Psoas muscle (tissue), 8 donors: Measurements from ENCODE around the gene FBXO4. TPM values are rescaled to one million over a fixed set of nuclear protein-coding genes. Genes with fewer than 3 reads are reported as not detected.

Experiments
- ATAC-seq, 4 donors: fragments of 200-7000 bp; cut with Tn5 transposase; one replicate each; pipeline ENCODE4 v1.9.1; 2020; ENCODE audit warnings: moderate library complexity in 3 of 4, mild to moderate bottlenecking in 2 of 4
- DNase-seq, 2 donors: peaks; one replicate each; pipeline ENCODE4 v3.0.0-alpha.2; 2020
- H3K27ac ChIP-seq: fragments of 200-600 bp; one replicate; pipeline ENCODE4 v1.8.0; 2022
- H3K27me3 ChIP-seq, 3 donors: fragments of 200-600 bp in 1 of 3; one replicate each; pipeline versions ENCODE4 v1.6.1 to v1.8.0; 2013 to 2022; ENCODE audit warnings: low read length in 2 of 3, mild to moderate bottlenecking in 2 of 3, moderate library complexity in 1 of 3; ENCODE audit not compliant: insufficient read depth in 3 of 3
- H3K36me3 ChIP-seq, 2 donors: fragments of 200-600 bp in 1 of 2; one replicate each; pipeline versions ENCODE4 v1.6.1 to v1.8.0; 2013 to 2022; ENCODE audit warnings: low read depth in 1 of 2, mild to moderate bottlenecking in 1 of 2, moderate library complexity in 1 of 2; ENCODE audit not compliant: insufficient read depth in 1 of 2
- H3K4me1 ChIP-seq: fragments of 200-600 bp; one replicate; pipeline ENCODE4 v1.8.0; 2022
- H3K4me3 ChIP-seq: fragments of 200-600 bp; one replicate; pipeline ENCODE4 v1.8.0; 2022; ENCODE audit warnings: mild to moderate bottlenecking
- H3K9me3 ChIP-seq: fragments of 200-600 bp; one replicate; pipeline ENCODE4 v1.8.0; 2022
- WGBS, 3 donors: extraction: QIAGEN DNeasy Blood & Tissue Kit; methylation state at CpG; one replicate each; pipeline versions ENCODE4 v1.1.6 to v1.1.7; 2013; 5-methylcytosine and 5-hydroxymethylcytosine counted together
- intact Hi-C, 2 donors: fragments of 100-400 bp; cut with DNase I; formaldehyde crosslinking; loops; one replicate each; pipeline versions ENCODE4 v1.11.0 to v1.14.2; 2022
- polyA plus RNA-seq, 3 donors: library from polyadenylated mRNA; stranded (reverse); fragments of 200-250 nt; gene quantifications; one replicate each; pipeline ENCODE4 v1.2.3, GENCODE V29; 2013
- total RNA-seq, 4 donors: library from RNA; stranded (reverse); fragmentation: NEBNext Ultra II Directional in 2 of 4; extraction: Animal tissue kit (Norgen Biotek cat#: 25700) in 2 of 4; gene quantifications; one replicate each; pipeline versions ENCODE4 v1.2.1 to v1.2.4, GENCODE V29; 2021 to 2023
- TF ChIP-seq, protein P1 (sequence below): fragments of 200-600 bp; IDR thresholded peaks from one replicate; pipeline ENCODE4 v1.8.0; 2022; ENCODE audit warnings: antibody characterized with exemption
- donor health status: healthy with polysubstance abuse.
- donor health status: DM: no; HTN: no; CAD: no; lungs with moderate emphysema.
- donor health status: Bipolar disorder and iron deficiency.
- donor health status: healthy.
- donor health status: DM: yes; HTN: yes; CAD: no.
- donor health status: DM: no; HTN: no; CAD: no.
- donor health status: DM: no; HTN: no; CAD: no.
- donor health status: DM: yes; HTN: yes; CAD: no.

FBXO4 gene
- total and polyA plus RNA-seq, 7 donors = 1.2 to 4.3 (median 2.6) TPM

DNA sequence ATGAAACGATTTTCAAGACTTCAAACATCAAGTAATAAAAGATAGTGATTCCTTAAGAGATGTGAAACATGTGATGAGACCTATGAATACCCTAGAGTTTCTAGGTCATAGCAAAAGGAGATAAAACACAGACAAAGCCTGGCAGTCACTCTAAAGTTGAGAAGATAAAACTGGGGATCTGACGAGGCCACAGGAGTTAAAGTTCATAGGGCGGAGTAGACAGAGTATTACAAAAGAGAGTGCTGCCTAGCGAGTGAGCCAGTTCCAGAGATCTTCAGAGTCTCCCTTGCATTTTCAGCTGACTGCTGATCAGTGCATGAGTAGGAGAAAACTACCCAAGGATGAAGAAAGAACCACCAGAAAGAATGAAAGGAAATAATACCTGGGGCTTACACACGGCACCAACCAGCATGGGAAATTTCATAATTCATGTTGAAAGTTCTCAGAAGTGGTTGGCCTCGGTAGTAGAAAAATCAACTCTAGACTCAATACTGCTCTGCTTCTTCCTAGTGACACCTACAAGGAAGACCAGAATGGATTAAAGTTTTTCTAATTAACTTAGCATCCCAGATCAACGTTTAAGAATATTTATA, 30.4 kb downstream of the FBXO4 start:
- intact Hi-C loops = no loop called here
- H3K27ac ChIP-seq = no peak overlapping the region
- TF ChIP-seq, protein P1, sequence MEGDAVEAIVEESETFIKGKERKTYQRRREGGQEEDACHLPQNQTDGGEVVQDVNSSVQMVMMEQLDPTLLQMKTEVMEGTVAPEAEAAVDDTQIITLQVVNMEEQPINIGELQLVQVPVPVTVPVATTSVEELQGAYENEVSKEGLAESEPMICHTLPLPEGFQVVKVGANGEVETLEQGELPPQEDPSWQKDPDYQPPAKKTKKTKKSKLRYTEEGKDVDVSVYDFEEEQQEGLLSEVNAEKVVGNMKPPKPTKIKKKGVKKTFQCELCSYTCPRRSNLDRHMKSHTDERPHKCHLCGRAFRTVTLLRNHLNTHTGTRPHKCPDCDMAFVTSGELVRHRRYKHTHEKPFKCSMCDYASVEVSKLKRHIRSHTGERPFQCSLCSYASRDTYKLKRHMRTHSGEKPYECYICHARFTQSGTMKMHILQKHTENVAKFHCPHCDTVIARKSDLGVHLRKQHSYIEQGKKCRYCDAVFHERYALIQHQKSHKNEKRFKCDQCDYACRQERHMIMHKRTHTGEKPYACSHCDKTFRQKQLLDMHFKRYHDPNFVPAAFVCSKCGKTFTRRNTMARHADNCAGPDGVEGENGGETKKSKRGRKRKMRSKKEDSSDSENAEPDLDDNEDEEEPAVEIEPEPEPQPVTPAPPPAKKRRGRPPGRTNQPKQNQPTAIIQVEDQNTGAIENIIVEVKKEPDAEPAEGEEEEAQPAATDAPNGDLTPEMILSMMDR = no peak
- H3K36me3 ChIP-seq = no peaks in the 10 kb centered on the region
- 83% methylated on average over 7 of the region's 7 CpGs for WGBS, 3 donors
- H3K27me3 ChIP-seq = no peaks in the 10 kb centered on the region
- H3K9me3 ChIP-seq = peaks cover 34% of the 10 kb centered on the region
- H3K4me3 ChIP-seq = no peak overlapping the region
- ATAC-seq = no peak
- DNase-seq = no peak
- no peaks in the 10 kb centered on the region for H3K4me1 ChIP-seq

DNA sequence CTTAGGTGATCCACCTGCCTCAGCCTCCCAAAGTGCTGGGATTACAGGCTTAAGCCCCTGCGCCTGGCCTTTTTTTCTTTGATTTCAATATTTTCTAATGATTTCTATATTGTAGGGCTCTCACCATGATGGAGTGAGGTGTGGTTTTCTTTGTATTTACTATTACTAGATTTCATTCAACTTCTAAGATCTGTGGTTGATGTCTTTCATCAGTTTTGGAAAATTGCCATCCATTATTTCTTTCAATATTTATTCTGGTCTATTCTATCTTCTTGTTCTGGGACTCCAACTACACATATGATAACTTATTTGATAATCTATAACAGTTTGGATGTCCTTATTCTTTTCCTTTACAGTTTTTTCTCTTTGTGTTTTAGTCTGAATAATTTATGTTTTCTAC, 31.9 kb downstream of the FBXO4 start:
- H3K27ac ChIP-seq = no peak overlapping the region
- WGBS, 3 donors = 95 to 100% (median 96%) methylated on average over 1 of the region's 1 CpG
- ATAC-seq = no peak
- H3K36me3 ChIP-seq = no peaks in the 10 kb centered on the region
- peaks cover 41% of the 10 kb centered on the region for H3K9me3 ChIP-seq
- TF ChIP-seq, protein P1 = no peak
- DNase-seq = no peak
- H3K4me3 ChIP-seq = no peak overlapping the region
- H3K4me1 ChIP-seq = no peaks in the 10 kb centered on the region
- H3K27me3 ChIP-seq = no peaks in the 10 kb centered on the region
- intact Hi-C loops = no loop called here

DNA sequence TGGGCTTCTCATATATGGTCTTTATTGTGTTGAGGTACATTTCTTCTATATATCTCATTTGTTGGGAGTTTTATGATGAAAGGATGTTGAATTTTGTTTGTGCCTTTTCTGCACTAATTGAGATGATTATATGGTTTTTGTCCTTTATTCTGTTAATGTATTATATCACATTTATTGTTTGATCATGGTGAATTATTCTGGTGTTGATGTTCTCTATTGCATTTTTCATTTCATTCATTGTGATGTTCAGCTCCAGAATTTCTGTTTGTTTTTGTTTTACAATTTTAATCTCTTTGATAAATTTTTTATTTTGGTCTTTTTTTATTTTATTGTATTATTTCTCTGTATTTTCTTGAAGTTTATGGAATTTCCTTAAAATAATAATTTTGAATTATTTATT, 35.4 kb downstream of the FBXO4 start:
- Histone ChIP-seq H3K9me3 (peaks cover 41% of the 10 kb centered on the region), H3K27ac (no peak overlapping the region), H3K27me3 (no peaks in the 10 kb centered on the region), H3K4me3 (no peak overlapping the region), H3K36me3 (no peaks in the 10 kb centered on the region), H3K4me1 (no peaks in the 10 kb centered on the region)
- DNase-seq (no peak), ATAC-seq (no peak)
- TF ChIP-seq, protein P1 = no peak
- intact Hi-C loops = no loop called here

DNA sequence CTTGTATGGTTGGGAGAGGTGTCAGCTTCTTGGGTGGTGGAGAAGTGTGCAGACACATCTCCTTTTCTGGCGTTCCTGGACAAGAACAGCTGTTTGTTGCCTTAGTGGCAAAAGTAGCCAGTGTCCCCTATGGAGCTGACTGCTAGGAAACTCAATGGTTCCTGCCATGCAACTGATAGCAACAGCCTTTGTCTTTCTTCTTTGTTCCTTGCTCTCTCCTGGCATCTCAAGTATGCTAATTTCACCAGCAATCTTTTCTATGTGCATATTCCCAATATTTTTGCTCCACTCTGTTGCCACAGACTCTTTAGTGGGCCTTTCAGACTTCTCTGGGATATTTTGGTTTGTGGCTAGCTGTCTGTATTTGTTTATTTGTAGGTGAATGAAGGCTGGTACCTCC, 36.7 kb downstream of the FBXO4 start:
- H3K36me3 ChIP-seq = no peaks in the 10 kb centered on the region
- no peak for DNase-seq
- ATAC-seq = no peak
- no peaks in the 10 kb centered on the region for H3K4me1 ChIP-seq
- intact Hi-C loops = no loop called here
- TF ChIP-seq, protein P1 = no peak
- no peaks in the 10 kb centered on the region for H3K27me3 ChIP-seq
- 77 to 92% (median 89%) methylated on average over 1 of the region's 1 CpG for WGBS, 3 donors
- no peak overlapping the region for H3K4me3 ChIP-seq
- H3K27ac ChIP-seq = no peak overlapping the region
- H3K9me3 ChIP-seq = peaks cover 37% of the 10 kb centered on the region

DNA sequence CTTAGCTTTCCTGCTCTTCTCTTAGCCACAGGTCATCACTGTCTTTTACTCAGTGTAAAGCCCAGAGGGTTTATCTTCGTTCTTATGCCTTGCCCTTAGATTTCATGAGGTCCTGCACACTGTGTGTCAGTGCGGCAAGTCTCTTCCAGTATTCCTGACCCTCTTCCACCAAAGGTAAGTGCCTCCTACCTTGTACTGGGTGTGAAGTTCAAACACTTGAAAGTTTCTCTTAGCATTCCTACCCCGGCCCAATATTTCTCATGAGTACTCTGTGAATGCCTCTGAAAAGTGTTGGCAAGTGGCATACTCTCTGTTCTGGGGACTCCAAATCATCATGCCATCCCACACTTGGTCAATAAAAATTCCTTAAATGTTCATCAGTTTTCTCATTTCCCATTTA, 37.4 kb downstream of the FBXO4 start:
- Histone ChIP-seq H3K27ac (no peak overlapping the region), H3K4me1 (no peaks in the 10 kb centered on the region), H3K9me3 (peaks cover 33% of the 10 kb centered on the region), H3K4me3 (no peak overlapping the region), H3K27me3 (no peaks in the 10 kb centered on the region), H3K36me3 (no peaks in the 10 kb centered on the region)
- intact Hi-C loops = no loop called here
- 77 to 86% (median 85%) methylated on average over 3 of the region's 3 CpGs for WGBS, 3 donors
- ATAC-seq (no peak), DNase-seq (no peak)
- TF ChIP-seq, protein P1 = no peak
